ENCODE measurements around the gene TYW1B.
A peak's percentile ranks its signal among the peaks of the same experiment; 100 is the strongest.
"Not testable (repeated sequence)": the region's sequence is repeated elsewhere in the genome, so short reads cannot be mapped to it uniquely, and the experiment has no call there.

TYW1B gene, protein sequence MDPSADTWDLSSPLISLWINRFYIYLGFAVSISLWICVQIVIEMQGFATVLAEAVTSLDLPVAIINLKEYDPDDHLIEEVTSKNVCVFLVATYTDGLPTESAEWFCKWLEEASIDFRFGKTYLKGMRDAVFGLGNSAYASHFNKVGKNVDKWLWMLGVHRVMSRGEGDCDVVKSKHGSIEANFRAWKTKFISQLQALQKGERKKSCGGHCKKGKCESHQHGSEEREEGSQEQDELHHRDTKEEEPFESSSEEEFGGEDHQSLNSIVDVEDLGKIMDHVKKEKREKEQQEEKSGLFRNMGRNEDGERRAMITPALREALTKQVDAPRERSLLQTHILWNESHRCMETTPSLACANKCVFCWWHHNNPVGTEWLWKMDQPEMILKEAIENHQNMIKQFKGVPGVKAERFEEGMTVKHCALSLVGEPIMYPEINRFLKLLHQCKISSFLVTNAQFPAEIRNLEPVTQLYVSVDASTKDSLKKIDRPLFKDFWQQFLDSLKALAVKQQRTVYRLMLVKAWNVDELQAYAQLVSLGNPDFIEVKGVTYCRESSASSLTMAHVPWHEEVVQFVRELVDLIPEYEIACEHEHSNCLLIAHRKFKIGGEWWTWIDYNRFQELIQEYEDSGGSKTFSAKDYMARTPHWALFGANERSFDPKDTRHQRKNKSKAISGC

DNA sequence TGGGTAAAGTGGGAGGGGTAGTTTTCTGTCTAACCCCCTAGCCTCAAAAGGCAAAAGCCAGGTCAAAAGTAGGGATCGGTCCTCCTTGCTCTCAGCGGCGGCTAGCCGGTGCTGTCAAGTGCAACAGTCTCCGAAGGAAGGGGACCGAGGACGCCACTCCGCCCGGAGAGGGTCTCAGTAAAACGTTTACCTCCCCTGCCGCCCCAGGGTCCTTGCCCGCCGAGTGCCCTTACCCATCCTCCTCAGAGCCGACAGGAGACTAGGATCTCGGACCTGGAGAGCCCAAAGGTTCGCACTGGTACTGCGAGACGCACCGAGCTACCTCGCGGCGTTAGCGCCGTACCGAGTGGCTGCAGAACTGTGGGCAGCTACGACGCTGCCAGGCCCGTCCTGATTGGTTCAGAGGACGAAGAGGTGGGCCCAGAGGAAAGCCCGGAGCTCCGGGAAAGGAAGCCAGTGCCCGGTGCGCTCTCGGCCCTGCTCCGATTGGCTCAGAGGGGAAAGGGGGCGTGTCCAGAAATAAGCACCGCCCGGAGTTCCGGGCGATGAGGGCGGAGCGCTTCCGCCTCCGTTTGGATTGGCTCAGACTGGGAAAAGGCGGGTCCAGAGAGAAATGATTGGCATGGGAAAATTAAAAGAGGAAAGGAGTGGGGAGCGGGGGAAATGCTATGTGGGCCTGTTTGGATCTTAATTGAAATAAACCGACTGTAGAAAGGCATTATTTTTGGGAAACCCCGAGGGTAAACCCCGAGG is at the start of gene TYW1B:
TYW1B (minus strand) TSS at position 362 of the 753 bp plus-strand sequence; CDS start at position 237, 125 bp downstream.
- DNase-seq (ENCODE audit: extremely low read depth in 1 of 2, low read depth in 1 of 2) = peak; percentile 91 to 95

DNA sequence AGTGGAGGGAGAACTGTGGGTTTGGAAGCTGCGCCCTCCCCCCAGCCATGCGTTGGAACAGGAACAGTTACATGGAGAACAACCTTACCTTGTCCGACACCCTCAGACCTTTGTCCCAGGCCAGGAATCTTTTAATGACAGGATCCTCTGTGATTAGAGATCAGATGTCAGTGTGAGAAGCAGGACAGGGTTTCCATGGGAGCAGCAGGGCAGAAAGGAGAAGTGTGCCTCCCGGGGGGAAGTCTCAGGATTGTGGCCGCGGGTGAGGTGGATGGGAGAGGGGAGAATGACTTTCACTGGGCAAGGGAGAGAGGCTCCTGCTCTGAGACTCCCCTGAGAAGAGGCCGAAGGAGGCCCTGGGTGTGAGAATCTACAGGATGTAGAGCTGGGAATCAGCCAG is 39.6 kb upstream of the TYW1B start:
- not testable (repeated sequence) for DNase-seq (ENCODE audit: extremely low read depth in 1 of 2, low read depth in 1 of 2)

DNA sequence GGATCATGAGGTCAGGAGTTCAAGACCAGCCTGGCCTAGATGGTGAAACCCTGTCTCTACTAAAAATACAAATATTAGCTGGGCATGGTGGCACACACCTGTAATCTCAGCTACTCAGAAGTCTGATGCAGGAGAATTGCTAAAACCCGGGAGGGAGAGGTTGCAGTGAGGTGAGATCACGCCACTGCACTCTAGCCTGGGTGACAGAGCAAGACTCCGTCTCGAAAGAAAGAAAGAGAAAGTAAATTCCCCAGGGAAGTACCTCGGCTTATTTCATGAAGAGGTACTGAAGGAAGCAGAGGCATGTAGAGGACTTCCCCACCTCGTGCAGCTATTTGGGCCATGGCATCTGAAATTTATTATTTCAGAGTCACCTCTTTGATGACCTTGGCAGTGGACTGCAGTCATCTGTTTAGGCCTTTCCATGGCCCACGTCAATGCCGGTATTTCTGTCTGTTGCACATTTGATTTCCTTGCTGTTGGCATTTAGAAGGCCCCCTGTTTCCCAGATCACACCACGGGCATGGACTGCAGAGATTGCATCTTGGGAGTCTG is 30.9 kb upstream of the TYW1B start:
- not testable (repeated sequence) for DNase-seq (ENCODE audit: extremely low read depth in 1 of 2, low read depth in 1 of 2)

DNA sequence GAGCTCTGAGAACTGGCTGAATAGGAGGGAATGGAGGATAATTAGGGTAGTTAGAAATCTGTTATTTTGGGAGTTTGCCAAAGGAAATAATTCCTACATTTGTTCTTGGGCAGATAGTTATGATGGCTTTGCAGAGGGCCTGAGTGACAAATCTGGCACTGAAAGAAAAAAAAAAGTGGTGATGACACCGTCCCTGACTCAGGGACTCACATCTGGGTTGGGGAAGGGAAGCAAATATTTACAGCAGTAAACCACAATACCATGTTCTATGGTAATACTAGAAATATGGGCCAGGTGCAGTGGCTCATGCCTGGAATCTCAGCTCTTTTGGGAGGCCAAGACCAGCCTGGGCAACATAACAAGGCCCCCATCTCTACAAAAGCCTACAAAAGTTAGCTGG is 29.9 kb upstream of the TYW1B start:
- not testable (repeated sequence) for DNase-seq (ENCODE audit: extremely low read depth in 1 of 2, low read depth in 1 of 2)

DNA sequence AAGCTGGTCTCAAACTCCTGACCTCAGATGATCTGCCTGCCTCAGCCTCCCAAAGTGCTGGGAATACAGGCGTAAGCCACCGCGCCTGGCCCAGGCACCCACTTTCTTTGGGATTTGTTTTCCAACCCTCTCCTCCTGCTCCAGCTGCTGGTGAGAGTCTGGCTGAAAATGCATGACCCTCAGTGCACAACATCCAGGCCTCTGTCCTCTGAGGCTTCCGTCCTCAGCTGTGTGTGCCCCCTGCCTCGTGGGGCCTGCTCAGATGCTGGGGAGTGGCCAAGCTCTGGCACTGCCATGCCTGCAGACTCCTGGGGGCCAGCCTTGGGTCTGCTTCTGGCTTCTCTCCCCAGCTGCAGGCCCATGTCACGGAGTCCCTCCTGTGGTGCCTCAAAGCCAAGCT is 27.3 kb upstream of the TYW1B start:
- DNase-seq (ENCODE audit: extremely low read depth in 1 of 2, low read depth in 1 of 2) = not testable (repeated sequence)

DNA sequence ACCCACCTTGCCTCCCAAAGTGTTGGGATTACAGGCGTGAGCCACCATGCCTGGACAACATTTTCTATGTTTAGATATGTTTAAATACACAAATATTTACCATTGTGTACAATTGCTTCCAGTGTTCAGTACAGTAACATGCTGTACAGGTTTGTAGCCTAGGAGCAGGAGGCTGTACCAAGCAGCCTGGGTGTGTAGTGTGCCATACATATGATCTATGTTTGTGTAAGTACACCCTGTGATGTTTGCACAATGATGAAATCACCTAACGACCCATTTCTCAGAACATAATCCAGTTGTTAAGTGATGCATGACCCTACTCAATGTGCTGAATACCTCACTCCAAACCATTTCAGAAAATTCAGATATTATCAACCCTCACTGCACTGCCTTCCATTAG is 24.9 kb upstream of the TYW1B start:
- DNase-seq (ENCODE audit: extremely low read depth in 1 of 2, low read depth in 1 of 2) = not testable (repeated sequence)

DNA sequence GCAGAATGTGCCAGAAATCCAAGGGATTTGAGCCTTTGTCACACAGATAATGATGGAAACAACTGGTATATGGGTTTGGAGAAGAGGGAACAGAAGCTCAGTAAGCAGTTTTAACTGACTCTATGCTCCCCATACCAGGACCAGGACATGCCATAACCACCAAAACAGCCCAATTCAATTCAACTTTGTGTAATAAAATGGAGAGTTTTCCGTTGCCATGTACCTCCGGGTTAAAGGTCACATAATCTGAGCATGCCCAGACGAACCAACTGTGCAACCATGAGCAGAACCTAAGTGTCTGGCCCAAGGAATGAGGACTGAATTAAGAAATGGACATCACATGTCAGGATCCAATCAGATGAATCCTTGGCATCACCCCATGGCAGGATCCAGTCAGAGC is 22.7 kb upstream of the TYW1B start:
- not testable (repeated sequence) for DNase-seq (ENCODE audit: extremely low read depth in 1 of 2, low read depth in 1 of 2)

DNA sequence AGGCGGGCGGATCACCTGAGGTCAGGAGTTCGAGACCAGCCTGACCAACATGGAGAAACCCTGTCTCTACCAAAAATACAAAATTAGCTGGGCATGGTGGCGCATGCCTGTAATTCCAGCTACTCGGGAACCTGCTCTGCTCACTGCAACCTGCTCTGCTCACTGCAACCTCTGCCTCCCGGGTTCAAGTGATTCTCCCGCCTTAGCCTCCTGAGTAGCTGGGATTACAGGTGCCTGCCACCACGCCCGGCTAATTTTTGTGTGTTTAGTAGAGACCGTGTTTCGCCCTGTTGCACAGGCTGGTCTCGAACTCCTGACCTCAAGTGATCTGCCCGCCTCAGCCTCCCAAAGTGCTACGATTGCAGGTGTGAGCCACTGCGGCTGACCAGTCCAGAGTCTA is 16.1 kb upstream of the TYW1B start:
- not testable (repeated sequence) for DNase-seq (ENCODE audit: extremely low read depth in 1 of 2, low read depth in 1 of 2)

DNA sequence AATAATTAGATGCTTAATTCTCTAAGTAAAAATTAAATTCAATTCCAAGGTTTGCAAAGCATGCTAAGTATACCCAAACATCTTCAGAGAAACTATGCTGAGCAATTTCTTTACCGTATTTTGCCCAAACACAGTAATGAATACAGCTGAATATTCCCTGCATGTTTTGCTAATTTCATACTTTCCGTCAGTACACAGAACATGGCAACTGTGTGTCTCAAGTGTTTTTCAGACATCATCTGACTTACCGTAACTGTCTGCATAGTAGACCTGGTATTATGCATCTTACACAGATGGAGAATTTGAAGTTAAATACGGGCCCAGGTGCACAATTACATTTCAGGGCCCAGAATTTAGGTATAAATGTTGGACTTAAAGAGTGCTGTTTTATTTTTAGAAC is 15.2 kb upstream of the TYW1B start:
- DNase-seq (ENCODE audit: extremely low read depth in 1 of 2, low read depth in 1 of 2) = not testable (repeated sequence)

DNA sequence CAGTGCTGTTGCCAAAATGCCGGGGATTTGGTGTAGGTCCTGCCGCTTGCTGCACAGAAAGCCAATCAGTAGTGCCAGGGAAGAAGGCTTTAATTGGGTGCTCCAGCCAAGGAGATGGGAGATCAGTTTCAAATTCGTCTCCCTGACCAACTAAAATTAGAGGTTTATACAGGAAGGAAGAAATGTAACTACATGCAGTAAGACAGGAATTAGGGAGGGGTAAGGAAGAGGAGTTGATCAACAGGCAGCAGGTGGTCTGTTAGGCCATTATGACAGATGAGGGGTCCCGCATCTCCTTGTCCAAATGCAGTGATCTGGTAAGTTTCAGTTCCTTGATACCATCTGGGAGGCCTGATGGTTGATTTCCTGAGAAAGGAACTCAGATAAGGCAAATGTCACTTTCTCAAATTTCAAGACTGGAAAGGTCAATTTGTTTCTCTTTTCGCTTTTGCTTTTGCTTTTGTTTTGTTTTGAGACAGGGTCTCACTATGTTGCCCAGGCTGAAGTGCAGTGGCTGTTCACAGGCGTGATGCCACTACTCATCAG is 13.0 kb upstream of the TYW1B start:
- not testable (repeated sequence) for DNase-seq (ENCODE audit: extremely low read depth in 1 of 2, low read depth in 1 of 2)

DNA sequence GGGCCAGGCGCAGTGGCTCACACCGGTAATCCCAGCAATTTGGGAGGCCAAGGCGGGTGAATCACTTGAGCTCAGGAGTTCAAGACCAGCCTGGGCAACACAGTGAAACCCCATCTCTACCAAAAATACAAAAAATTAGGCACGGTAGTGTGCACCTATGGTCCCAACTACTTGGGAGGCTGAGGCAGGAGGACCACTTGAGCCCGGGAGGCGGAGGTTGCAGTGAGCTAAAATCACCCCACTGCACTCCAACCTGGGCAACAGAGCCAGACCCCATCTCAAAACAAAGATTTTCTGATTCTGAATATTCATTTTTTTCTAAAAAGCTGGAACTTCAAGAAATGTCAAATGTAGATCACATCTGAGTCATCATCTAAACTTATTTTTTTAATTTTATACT is 10.3 kb upstream of the TYW1B start:
- not testable (repeated sequence) for DNase-seq (ENCODE audit: extremely low read depth in 1 of 2, low read depth in 1 of 2)

DNA sequence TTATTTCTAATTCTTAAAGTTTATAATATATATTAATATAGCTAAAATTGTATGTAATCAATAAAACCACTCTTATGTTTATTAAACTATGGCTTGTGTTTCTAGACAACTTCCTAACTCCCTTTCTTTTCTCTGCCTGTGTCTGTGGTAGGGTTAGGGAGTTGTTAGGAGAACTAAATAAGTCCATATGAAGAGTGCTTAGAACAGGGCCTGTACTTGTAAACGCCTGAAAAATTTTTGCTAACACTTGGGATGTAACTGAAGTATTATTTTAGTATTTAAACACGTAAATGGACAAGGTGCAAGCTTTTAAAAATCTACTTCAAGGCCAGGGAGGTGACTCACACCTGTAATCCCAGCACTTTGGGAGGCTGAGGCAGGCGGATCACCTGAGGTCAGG is 9.3 kb upstream of the TYW1B start:
- DNase-seq (ENCODE audit: extremely low read depth in 1 of 2, low read depth in 1 of 2) = not testable (repeated sequence)

DNA sequence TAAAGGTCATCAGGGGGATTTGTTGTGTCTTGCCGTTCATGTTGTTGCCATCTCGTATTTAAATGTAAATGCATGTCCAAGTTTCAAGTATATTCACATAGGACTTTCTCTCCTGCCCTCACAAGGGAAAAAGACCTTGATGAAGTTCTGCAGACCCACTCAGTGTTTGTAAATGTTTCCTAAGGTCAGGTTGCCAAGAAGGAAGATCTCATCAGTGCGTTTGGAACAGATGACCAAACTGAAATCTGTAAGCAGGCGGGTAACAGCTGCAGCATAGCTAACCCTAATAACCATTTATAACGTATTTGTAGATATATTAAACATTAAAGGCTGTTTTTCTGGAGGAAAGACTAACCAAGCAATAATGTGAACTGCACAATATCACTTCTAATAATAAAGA is 2.6 kb upstream of the TYW1B start:
- DNase-seq (ENCODE audit: extremely low read depth in 1 of 2, low read depth in 1 of 2) = not testable (repeated sequence)

DNA sequence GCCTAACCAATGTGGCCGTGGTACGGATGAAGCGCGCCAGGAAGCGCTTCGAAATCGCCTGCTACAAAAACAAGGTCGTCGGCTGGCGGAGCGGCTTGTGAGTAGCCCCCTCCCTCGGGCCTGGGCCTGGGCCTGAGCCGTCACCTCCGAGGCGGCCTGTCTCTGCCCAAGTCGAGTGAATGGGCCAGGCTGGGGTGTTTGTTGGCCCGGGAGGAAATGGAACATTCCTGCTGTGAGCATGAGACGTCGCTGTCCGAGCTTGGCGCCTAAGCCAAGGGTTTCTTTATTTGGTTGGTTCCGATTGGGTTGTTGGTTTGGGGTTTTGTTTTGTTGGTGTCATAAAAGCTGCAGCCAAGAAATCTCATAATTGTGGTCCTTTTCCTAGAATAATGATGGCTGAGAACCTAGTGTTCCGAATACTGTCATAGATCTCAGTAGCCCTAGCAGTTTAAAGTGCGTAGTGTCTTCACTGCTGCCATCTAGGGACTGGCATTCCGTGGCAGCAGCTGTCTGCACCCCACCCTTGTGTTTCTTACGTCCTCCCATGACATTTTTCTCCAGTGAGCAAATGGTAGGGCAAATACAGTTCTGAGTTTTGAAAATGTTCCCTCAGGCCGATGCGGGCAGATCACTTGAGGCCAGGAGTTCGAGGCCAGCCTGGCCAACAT is 1.8 kb upstream of the TYW1B start:
- peak; percentile 3 to 16 for DNase-seq (ENCODE audit: extremely low read depth in 1 of 2, low read depth in 1 of 2)

DNA sequence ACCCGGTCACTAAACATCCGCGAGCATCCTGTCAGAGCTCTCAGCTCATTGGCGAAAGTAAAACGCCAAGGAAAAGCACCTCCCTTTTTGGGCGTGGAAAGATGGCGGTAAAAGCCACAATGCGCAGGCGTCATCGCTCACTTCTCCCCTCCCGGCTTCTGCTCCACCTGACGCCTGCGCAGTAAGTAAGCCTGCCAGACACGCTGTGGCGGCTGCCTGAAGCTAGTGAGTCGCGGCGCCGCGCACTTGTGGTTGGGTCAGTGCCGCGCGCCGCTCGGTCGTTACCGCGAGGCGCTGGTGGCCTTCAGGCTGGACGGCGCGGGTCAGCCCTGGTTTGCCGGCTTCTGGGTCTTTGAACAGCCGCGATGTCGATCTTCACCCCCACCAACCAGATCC is 1.3 kb upstream of the TYW1B start:
- peak; percentile 90 to 96 for DNase-seq (ENCODE audit: extremely low read depth in 1 of 2, low read depth in 1 of 2)

DNA sequence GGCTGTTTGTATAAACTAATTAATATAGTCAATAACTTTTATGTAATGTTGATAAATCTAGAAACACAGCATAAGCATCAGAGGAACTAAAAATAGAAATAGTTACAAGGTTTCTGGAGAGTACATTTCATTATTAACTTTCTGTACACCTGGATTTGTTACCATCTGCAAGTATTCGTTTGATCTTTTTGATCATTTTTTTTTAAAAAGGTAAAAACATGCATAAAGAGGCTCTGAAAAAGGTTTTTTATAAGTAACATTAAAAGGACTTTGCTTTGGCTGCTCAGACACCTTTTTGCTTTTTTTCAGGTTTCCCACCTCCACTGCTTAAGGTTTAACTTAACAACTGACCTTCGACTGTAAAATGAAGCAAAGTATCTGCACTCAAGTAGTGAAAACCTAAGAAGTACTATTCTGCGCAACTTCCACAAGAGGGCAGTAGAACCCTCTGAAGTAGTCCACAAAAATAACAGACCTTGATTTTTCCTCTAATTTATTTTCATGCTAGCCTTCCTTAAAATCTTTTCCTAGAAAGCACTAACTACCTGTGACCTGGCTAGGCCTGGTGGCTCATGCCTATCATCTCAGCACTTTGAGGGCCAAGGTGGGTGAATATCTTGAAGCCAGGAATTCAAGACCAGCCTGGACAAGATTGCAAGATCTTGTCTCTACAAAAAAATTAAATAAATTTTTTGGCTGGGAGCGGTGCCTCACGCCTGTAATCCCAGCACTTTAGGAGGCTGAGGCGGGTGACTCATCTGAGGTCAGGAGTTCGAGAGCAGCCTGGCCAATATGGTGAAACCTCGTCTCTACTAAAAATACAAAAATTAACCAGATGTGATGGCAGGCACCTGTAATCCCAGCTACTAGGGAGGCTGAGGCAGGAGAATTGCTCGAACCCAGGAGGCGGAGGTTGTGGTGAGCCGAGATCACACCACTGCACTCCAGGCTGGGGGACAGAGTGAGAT is 4.0 kb downstream of the TYW1B start:
- DNase-seq (ENCODE audit: extremely low read depth in 1 of 2, low read depth in 1 of 2) = not testable (repeated sequence)

DNA sequence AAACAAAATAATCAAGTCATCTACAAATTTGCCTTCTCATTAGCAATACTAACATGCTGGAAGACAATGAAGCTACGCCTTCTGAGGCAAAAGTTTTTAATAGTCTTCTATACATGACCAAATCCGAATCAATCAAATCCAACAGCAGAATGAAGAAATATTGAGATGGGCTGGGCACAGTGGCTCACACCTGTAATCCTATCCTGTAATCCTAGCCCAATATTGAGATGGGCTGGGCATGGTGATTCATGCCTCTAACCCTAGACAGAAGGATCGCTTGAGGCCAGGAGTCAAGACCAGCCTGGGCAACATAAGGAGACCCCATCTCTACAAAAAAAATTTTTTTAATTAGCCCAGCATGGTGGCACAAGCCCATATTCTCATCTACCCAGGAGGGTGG is 5.5 kb downstream of the TYW1B start:
- DNase-seq (ENCODE audit: extremely low read depth in 1 of 2, low read depth in 1 of 2) = not testable (repeated sequence)

DNA sequence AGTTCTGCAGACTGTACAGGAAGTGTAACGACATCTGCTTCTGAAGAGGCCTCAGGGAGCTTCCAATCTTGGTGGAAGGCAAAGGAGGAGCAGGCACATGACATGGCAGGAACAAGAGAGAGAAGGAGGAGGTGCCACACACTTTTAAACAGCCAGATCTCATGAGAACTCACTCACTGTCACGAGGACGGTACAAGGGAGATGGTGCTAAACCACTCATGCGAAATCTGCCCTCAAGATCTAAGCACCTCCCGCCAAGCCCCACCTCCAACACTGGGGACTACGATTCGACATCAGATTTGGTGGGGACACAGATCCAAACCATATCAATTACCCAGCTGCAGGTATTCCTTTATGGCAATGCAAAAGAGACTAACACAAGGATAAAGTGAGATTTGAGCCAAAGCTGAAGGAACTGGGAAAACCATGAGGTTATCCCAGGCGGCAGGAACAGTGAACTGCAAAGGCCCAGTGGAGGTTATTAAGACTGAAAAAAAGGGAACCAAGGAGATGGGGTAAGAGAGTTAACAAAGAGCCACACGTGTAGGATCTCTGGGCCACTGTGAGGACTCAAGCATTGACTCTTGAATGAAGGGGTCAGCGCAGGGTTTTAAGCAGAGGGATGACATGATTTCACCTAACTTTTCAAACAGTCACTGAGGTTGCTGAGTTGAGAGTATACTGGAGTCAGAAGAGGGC is 9.2 kb downstream of the TYW1B start:
- not testable (repeated sequence) for DNase-seq (ENCODE audit: extremely low read depth in 1 of 2, low read depth in 1 of 2)

DNA sequence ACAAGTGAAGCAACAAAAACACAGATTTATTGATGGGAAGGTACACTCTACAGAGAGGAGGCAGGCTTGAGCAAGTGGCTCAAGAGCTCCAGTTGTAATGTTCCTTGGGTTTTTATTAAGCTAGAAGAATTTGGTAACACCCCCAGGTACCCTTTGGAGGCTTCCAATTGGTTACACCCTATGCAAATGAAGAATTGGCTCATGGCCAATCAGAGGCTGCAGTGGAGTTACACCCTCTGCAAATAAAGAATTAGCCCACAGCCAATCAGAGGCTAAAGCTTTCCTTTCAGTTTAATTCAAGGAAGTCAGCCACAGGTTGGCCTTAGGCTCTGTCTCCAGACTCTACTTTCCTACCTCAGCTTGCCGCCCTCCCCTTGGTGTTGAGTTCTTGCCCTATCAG is 10.3 kb downstream of the TYW1B start:
- DNase-seq (ENCODE audit: extremely low read depth in 1 of 2, low read depth in 1 of 2) = not testable (repeated sequence)

Measured in stimulated activated CD8-positive, alpha-beta memory T cell treated with anti-CD3 and anti-CD28 coated beads, Interleukin-7, amount 100 ng/mL, for 48 hours (primary cell).